DMS53 treated with DMSO at 0.1 percent for 48 hours (cell line): Measurements from ENCODE around the gene PPP1R36.
"Not testable (repeated sequence)": the region's sequence is repeated elsewhere in the genome, so short reads cannot be mapped to it uniquely, and the experiment has no call there.

Source experiments
- DNase-seq: peaks from one replicate; lab custom pipeline; 2025; ENCODE audit not compliant: unreplicated experiment; lab: John Stamatoyannopoulos, UW

PPP1R36 gene

GRCh38 chr14:64518229-64518628 lies 31.5 kb upstream of the PPP1R36 start:
- DNase-seq, result no peak

GRCh38 chr14:64520699-64521098 lies 29.1 kb upstream of the PPP1R36 start:
- no peak for DNase-seq

GRCh38 chr14:64522591-64523355 lies 27.0 kb upstream of the PPP1R36 start:
- DNase-seq, result no peak

- no peak for DNase-seq
Measured at GRCh38 chr14:64525354-64525753, 24.4 kb upstream of the PPP1R36 start.

GRCh38 chr14:64531567-64531966 lies 18.2 kb upstream of the PPP1R36 start:
- DNase-seq, result no peak

GRCh38 chr14:64536488-64537245 lies 13.1 kb upstream of the PPP1R36 start:
- no peak for DNase-seq

GRCh38 chr14:64540208-64541202 lies 9.3 kb upstream of the PPP1R36 start, which contains the start of gene HSPA2:
HSPA2 (plus strand) TSS chr14:64540741; CDS start chr14:64540850, 109 bp downstream.
- DNase-seq, result peak; percentile 96

GRCh38 chr14:64541261-64541971 lies 8.3 kb upstream of the PPP1R36 start:
- DNase-seq, result no peak

GRCh38 chr14:64541972-64542835 lies 7.6 kb upstream of the PPP1R36 start:
- DNase-seq, result no peak

- DNase-seq, result no peak
Measured at GRCh38 chr14:64542836-64543201, 6.9 kb upstream of the PPP1R36 start.

- DNase-seq, result no peak
Measured at GRCh38 chr14:64544607-64545312, 5.0 kb upstream of the PPP1R36 start.

GRCh38 chr14:64549016-64549415 lies 745 bp upstream of the PPP1R36 start:
- no peak for DNase-seq

GRCh38 chr14:64550621-64551333 lies 1.0 kb downstream of the PPP1R36 start:
- no peak for DNase-seq

GRCh38 chr14:64554556-64554955 lies 4.8 kb downstream of the PPP1R36 start:
- no peak for DNase-seq

- no peak for DNase-seq
Measured at GRCh38 chr14:64556526-64556925, 6.8 kb downstream of the PPP1R36 start.

- DNase-seq, result not testable (repeated sequence)
Measured at GRCh38 chr14:64558216-64558615, 8.5 kb downstream of the PPP1R36 start.

- no peak for DNase-seq
Measured at GRCh38 chr14:64561631-64562030, 11.9 kb downstream of the PPP1R36 start.

GRCh38 chr14:64562436-64562835 lies 12.7 kb downstream of the PPP1R36 start:
- no peak for DNase-seq
